Activated CD8-positive, alpha-beta T cell treated with anti-CD3 and anti-CD28 coated beads, Interleukin-2, amount 10 ng/mL, durations not matched to agents 7 days and 5 days (primary cell): Measurements from ENCODE around the gene DNAJB9. TPM values are rescaled to one million over a fixed set of nuclear protein-coding genes. Genes with fewer than 3 reads are reported as not detected.

ENCODE experiments used
- ATAC-seq: fragments of 150-1000 bp; cut with Tn5 transposase; one replicate; pipeline ENCODE4 v1.10.0; 2021; ENCODE audit warnings: moderate library complexity
- CTCF ChIA-PET: fragments of 350-600 bp; sonication (Branson Sonifier 250); formaldehyde crosslinking; loops from one replicate; lab custom pipeline; 2021; ENCODE audit warnings: antibody characterized with exemption; lab: Charles Lee
- POLR2A ChIA-PET: fragments of 350-600 bp; sonication (Branson Sonifier 250); formaldehyde crosslinking; loops from one replicate; lab custom pipeline; 2021; ENCODE audit warnings: antibody characterized with exemption; lab: Charles Lee
- DNase-seq: peaks from one replicate; pipeline ENCODE4 v3.0.0-alpha.2; 2020
- H3K27ac Mint-ChIP-seq: one replicate; pipeline ENCODE4 v1.8.0; 2021; ENCODE audit warnings: mild to moderate bottlenecking, mixed read lengths
- H3K27me3 Mint-ChIP-seq: one replicate; pipeline ENCODE4 v1.8.0; 2021; ENCODE audit warnings: low read depth, mixed read lengths
- H3K36me3 Mint-ChIP-seq: one replicate; pipeline ENCODE4 v1.8.0; 2021; ENCODE audit warnings: low read depth, mixed read lengths
- H3K4me1 Mint-ChIP-seq: one replicate; pipeline ENCODE4 v1.8.0; 2021; ENCODE audit warnings: low read depth, mixed read lengths
- H3K4me3 Mint-ChIP-seq: one replicate; pipeline ENCODE4 v1.8.0; 2021; ENCODE audit warnings: mild to moderate bottlenecking, mixed read lengths
- H3K9me3 Mint-ChIP-seq: one replicate; pipeline ENCODE4 v1.8.0; 2022; ENCODE audit warnings: mixed read lengths; ENCODE audit not compliant: insufficient read depth
- total RNA-seq, 2 experiments: library from RNA; stranded (reverse); gene quantifications; one replicate each; pipeline ENCODE4 v1.2.3, GENCODE V29; 2021

DNAJB9 gene
- total RNA-seq, 2 experiments from 2014 or later: 9.4 to 9.6 TPM

DNA sequence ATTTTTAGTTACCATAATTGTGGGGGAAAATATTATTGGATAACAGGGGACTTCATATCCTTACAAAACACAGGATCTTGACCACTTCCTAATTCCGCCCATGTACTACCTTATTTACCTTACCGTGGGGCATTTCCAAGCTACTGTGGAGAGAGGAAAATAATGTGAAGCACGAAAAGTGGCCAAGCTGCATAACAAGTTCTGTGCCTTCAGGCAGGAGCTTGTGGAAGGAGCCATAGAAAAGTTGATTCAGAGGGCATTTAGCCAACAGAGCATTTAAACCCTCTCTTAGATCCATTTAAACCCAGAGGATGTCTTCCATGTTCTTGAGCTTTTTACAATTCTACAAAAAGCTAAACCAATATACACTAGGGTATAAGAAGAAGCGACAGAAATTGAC is 41.6 kb downstream of the DNAJB9 start:
- no peak overlapping the region for H3K27ac Mint-ChIP-seq
- POLR2A ChIA-PET: no interaction called here

DNA sequence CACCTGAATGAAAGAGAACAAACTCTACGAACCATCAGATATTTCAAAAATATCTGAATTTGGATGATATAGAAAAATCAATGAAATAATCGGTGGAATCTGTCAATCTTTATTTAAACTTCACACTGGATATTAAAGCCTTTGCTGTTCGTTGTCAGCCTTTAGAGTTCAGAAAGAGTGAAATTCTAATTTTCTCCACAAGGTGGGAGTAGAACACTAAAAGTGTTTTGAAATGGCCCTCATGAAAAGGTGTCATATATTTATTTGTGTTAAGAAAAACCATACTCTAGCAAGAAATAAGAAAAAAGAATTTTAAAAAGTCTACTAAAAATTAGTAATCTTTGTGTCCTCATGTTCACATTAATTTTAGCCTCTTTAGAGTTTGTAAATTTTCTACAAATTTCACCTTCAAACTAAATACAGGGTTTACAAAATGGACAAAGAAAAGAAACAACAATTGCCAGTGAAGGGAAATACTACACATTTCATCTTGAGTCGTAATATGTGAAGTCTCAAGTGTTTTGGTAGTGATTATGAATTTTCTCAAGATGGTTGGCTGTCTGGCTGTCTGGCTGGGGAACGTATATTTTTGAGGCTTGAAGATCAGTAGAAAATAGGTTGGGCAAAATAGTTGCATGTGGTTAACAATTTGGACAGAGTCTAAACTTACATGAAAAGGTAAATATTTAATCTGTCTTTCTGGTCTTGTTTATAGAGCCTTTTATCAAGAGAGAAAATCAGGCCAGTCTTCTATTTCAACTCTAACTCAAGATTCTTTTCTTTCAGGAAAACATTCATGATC is 43.7 kb downstream of the DNAJB9 start:
- CTCF ChIA-PET: interaction anchor here (1.0 kb wide), 1 partner anchor 8 kb away, joined by 3 read pairs; no protein-coding TSS in a partner anchor
- no peaks in the 10 kb centered on the region for H3K9me3 Mint-ChIP-seq
- no peak for DNase-seq

More for the DNA sequence above, 41.6 kb downstream of the DNAJB9 start:
- Mint-ChIP-seq H3K9me3 (no peaks in the 10 kb centered on the region), H3K36me3 (no peaks in the 10 kb centered on the region), H3K27me3 (peaks cover 6% of the 10 kb centered on the region), H3K4me3 (no peak overlapping the region), H3K4me1 (no peaks in the 10 kb centered on the region)
- DNase-seq (no peak), ATAC-seq (no peak)
- CTCF ChIA-PET: no interaction called here

DNA sequence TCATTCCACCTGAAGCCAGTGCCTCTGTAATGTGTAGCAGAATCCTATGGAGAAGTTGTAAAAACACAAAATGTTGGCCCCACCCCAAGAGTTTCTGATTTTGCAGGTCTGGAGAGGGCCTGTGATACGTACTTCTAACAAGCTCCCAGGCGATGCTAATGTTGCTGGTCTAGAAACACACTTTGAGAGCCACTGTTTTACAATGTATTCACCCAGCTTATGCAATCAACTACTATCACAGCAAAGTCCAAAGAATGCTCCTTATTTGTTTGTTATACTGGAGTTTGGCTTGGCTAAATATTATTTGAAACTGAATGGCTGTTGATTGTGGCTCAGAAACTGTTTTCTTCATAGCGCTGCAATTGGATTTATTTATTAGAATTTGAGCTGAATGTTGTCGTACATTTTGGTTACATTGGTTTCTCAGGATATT is 44.3 kb downstream of the DNAJB9 start:
- Mint-ChIP-seq H3K9me3 (no peaks in the 10 kb centered on the region), H3K4me3 (no peak overlapping the region), H3K36me3 (no peaks in the 10 kb centered on the region), H3K27ac (no peak overlapping the region), H3K4me1 (no peaks in the 10 kb centered on the region), H3K27me3 (peaks cover 8% of the 10 kb centered on the region)
- CTCF ChIA-PET: interaction anchor here (0.6 to 1.0 kb wide), 2 partner anchors 9 to 84 kb away, joined by 3 read pairs; no protein-coding TSS in a partner anchor
- DNase-seq: no peak
- POLR2A ChIA-PET: no interaction called here
- no peak for ATAC-seq

More for the DNA sequence above, 43.7 kb downstream of the DNAJB9 start:
- no peaks in the 10 kb centered on the region for H3K36me3 Mint-ChIP-seq
- H3K4me3 Mint-ChIP-seq: no peak overlapping the region
- H3K27ac Mint-ChIP-seq: no peak overlapping the region
- H3K4me1 Mint-ChIP-seq: no peaks in the 10 kb centered on the region
- peaks cover 8% of the 10 kb centered on the region for H3K27me3 Mint-ChIP-seq
- POLR2A ChIA-PET: no interaction called here
- peak; percentile 30 for ATAC-seq

DNA sequence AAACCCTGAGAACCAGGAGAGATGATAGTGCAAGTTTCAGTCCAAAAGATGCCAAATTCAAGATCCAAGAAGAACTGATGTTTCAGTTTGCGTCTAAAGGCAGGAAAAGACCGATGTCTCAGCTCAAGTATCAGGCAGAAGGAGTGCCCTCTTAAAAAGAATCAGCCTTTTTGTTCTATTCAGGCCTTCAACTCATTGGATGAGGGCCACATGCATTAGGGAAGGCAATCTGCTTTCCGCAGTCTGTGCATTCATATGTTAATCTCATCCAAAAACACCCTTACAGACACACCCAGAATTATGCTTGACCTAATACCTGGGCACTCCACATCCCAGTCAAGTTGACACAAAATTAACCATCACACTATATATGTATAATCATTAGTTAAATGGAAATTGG is 45.2 kb downstream of the DNAJB9 start:
- no peak overlapping the region for H3K27ac Mint-ChIP-seq
- ATAC-seq (no peak), DNase-seq (no peak)
- ChIA-PET POLR2A (no interaction called here), CTCF (no interaction called here)
- H3K4me1 Mint-ChIP-seq: no peaks in the 10 kb centered on the region
- H3K27me3 Mint-ChIP-seq: peaks cover 8% of the 10 kb centered on the region
- H3K9me3 Mint-ChIP-seq: no peaks in the 10 kb centered on the region
- no peaks in the 10 kb centered on the region for H3K36me3 Mint-ChIP-seq
- H3K4me3 Mint-ChIP-seq: no peak overlapping the region

DNA sequence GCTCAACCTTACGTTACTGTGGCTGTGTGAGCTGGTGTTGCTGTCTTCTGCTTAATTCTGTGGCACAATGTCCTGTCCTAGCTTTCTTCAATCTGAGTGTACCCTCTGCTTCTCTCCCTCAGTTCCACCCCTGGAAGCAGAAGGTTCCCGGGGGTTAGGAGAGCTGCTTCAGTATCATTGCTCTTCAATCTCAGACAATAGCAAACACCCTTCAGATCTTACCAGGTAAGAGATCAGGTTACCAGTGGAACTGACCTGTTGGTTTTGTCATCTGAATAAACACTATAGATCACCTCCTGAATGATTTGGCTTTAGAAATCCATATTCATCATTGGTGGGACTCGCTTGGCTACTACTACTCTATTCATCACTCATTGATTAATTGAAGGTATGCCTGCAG is 48.4 kb downstream of the DNAJB9 start:
- Mint-ChIP-seq H3K36me3 (no peaks in the 10 kb centered on the region), H3K27ac (no peak overlapping the region), H3K4me3 (no peak overlapping the region), H3K9me3 (no peaks in the 10 kb centered on the region), H3K27me3 (peaks cover 12% of the 10 kb centered on the region), H3K4me1 (no peaks in the 10 kb centered on the region)
- CTCF ChIA-PET: no interaction called here
- ATAC-seq: no peak
- POLR2A ChIA-PET: no interaction called here
- no peak for DNase-seq

DNA sequence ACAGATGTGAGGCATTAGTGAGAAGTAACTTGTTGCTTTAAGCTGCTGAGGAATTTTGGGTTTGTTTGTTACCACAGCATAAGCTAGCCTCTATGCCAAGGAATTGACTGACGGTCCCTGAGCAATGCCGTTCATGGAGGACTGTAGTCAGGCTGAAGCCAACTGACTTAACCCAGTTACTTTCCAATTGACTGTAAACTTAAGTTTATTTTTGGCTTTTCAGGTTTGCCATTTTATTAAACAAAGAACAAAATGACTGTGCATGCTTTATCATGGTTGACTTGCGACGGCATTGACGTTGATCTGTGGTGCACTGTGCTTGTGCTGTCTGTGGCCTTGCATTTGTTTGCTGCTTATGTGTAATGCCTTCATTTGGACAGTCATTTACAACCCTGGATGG is 53.5 kb downstream of the DNAJB9 start:
- Mint-ChIP-seq H3K36me3 (no peaks in the 10 kb centered on the region), H3K27ac (no peak overlapping the region), H3K4me1 (no peaks in the 10 kb centered on the region), H3K4me3 (no peak overlapping the region), H3K9me3 (no peaks in the 10 kb centered on the region), H3K27me3 (peaks cover 8% of the 10 kb centered on the region)
- no peak for ATAC-seq
- DNase-seq: no peak
- POLR2A ChIA-PET: no interaction called here
- CTCF ChIA-PET: no interaction called here

Other genes with a start within 250 kb of the DNAJB9 start
- gene NRCAM, start 113.4 kb upstream of the DNAJB9 start, total RNA-seq: under 1 TPM; 0.05 to 0.47 TPM
- gene PNPLA8, start 43.7 kb upstream of the DNAJB9 start, total RNA-seq: 10 to 100 TPM; 13.0 to 13.6 TPM
- gene THAP5, start 168 bp upstream of the DNAJB9 start, total RNA-seq: 10 to 100 TPM; 26.7 to 29.4 TPM